Head of caudate nucleus (tissue), 42 donors: ENCODE results near the gene PRPF6.
"Not testable (repeated sequence)": the region's sequence is repeated elsewhere in the genome, so short reads cannot be mapped to it uniquely, and the experiment has no call there.

ENCODE experiments used
- DNase-seq, 42 donors: peaks; one replicate each; pipeline versions ENCODE4 v3.0.0 to v3.0.0-alpha.2; 2020 to 2021; ENCODE audit warnings: mixed read lengths in 7 of 42
- intact Hi-C: fragments of 100-400 bp; cut with DNase I; formaldehyde crosslinking; loops from one replicate; pipeline ENCODE4 v1.15.0; 2022

PRPF6 gene

DNA sequence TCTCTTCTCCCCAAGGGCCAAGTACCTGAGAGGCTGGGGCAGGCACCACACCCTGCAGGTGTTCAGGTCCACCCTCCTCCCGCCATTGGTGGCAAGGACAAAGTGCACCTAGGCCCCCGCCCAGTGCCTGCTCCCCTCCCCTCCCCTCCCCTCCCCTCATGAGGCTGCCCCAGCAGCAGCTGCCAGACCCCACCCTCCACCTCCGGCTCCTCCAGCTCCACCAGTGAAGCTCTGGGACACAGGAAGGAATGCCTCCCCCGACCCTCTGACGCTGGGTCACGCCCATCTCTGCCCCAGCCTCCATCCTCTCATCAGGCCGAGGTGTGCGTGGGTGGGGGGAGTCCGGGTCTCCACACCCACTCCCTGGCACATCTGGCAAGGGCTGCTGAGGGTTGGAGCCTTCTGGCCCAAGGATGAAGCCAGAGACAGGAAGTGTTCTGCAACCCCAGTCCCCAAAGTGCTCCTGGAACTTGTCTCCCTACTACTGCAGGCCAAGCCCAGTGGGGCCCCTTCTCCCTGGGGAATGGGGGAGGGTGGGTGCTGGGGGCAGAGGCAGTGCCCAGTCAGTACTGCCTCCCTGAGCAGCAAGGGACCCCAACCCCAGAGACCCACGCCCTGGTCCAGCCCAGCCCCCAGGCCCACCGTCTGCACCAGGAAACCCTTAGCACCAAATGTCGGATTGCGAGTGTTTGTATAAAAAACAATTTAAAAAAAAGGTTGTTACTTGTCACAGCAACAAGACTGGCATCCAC is 23.1 kb upstream of the PRPF6 start:
- intact Hi-C loops: loop anchor here (5.0 kb wide), 1 partner anchor 104 kb away; the partner anchor contains the start of gene TCEA2
- DNase-seq: peak in 10 of 42 donors; percentile 28 to 84 (median 60)

- intact Hi-C loops: loop anchor here (5.0 kb wide), 1 partner anchor 104 kb away; the partner anchor contains the start of gene TCEA2
- no peak for DNase-seq
Observed at GRCh38 chr20:63958471-63958870, 22.5 kb upstream of the PRPF6 start.

- intact Hi-C loops: loop anchor here (5.0 kb wide), 1 partner anchor 103 kb away; the partner anchor contains the start of gene TCEA2
- no peak for DNase-seq
Observed at GRCh38 chr20:63958964-63959698, 21.8 kb upstream of the PRPF6 start.

GRCh38 chr20:63959699-63960075 is 21.2 kb upstream of the PRPF6 start:
- intact Hi-C loops: loop anchor here (5.0 kb wide), 1 partner anchor 103 kb away; the partner anchor contains the start of gene TCEA2
- DNase-seq: no peak

DNA sequence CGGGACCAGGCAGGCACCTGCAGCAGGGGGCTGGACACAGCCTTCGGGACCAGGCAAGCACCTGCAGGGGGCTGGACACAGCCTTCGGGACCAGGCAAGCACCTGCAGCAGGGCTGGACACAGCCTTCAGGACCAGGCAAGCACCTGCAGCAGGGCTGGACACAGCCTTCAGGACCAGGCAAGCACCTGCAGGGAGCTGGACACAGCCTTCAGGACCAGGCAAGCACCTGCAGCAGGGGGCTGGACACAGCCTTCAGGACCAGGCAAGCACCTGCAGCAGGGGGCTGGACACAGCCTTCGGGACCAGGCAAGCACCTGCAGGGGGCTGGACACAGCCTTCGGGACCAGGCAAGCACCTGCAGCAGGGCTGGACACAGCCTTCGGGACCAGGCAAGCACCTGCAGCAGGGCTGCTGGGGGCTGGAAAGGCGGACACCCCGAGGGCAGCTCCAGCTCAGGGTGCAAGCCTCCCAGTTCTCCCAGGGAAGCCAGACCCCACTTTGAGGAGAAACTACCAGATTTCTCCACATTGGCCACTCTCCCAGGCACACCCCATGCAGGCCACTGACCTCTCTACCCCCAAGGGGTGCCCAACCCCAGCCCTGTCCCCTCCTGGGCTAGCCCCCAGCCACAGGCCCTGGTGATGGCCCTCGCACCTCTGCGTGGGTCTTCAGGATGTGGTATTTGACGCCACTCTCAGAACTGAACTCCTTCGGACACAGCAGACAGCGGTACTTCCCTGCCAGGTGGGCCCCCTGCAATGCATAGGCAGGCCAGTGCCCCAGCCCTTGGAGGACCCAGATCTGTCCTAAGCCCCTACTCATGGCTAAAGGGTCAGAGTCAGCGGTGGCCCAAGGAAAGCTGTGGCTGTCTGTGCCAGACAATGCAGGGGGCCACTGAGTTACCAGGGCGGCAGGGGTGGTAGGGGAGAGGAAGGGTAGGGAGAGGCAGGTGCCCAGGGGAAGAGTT is 20.0 kb upstream of the PRPF6 start:
- intact Hi-C loops, DNase-seq: not testable (repeated sequence)

DNA sequence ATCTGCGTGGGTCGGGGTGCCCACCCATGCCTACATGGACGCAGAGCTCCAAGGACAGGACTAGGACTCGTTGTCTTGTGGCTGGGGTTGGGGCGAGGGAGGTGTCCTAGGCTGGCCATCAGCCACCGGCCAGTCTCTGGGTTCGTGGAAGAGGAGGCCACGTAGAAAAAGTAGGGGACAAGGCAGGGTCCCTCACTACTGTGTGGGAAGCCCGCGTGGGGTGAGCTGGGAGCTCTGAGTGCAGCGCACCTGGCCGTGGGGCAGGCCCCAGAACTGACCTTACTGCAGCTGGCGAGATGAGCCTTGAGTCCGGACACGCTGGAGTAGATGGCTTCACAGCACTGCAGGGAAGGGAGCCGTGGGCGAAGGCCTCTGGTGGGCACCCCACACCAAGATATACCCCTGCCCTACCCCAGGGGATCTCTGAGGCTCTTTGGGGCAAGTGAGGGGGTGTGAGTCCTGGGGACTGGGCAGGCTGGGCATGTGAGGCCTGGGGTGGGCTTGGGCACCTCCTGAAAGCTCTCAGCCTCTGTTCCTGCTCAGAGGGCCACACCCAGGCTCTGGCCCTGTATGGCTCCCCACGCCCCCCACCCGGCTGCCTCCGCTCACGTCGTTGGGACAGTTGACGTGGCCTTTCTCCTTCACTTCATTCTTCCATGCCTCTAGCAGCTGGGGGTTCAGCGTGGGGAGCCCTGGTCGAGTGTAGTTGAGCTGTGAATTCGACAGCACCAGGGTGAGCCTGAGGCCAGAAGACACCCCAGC is 19.1 kb upstream of the PRPF6 start:
- intact Hi-C loops: no loop called here
- peak in 1 of 42 donors; percentile 1 for DNase-seq

DNA sequence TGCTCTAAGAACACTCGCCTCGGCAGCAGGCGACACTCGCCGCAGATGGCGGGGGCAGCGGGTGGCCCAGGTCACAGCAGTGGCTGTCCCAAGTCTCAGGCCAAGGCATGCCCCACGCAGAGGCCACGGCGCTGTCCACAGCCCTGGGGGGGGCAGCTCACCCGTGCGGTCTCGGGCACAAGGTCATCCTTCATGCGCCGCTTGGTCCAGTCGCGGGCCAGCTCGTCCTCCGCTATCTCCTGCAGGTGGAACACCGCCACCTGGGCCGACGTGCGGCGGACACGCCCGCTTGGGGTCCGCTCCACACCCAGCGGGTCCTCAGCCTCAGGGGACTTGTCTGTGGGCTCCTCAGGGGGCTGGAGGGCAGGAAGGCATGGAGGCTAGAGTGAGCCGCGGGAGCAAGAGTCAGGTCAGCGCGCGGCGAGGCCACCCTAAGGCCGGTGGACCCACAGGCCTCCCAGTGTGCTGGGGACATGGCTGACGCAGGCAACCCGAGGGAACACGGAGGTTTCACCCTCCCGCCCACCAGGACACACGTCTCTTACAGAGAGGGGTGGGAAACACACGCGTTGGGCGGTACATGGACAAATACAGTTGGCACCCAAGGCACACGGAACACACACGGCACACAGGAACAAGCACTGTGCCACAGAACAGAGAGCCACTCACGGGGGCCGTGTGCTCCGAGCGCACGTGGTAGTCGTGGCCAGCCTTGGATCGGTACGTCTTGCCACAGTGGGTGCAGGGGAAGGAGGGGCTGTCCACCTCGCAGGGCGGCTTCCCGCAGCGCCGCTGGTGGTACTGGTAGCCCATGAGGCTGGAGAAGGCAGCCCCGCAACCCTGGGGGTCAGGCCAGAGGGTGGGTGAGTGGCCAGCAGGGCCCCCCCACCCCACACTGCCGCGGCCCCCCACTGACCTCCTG is 18.2 kb upstream of the PRPF6 start:
- DNase-seq: peak in 1 of 42 donors; percentile 1
- intact Hi-C loops: no loop called here

DNA sequence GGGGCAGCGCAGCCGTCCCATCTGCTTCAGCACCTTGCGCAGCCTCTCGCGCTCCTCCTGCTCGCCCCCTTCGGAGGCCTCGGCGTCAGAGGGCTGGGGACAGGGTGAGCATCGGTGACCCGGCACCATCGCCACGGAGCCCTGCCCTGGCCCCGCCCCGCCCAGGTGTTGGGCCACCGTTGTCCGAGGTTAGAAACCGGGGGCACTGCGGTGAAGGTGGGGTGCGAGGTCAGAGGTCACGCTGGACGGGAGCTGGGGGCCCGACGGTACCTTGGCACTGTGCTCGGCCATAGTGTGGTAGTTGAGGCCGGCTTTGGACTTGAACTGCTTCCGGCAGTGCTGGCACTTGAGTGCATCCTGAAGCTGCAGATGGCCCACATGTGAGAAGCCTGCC is 17.6 kb upstream of the PRPF6 start:
- intact Hi-C loops: no loop called here
- DNase-seq: no peak

DNA sequence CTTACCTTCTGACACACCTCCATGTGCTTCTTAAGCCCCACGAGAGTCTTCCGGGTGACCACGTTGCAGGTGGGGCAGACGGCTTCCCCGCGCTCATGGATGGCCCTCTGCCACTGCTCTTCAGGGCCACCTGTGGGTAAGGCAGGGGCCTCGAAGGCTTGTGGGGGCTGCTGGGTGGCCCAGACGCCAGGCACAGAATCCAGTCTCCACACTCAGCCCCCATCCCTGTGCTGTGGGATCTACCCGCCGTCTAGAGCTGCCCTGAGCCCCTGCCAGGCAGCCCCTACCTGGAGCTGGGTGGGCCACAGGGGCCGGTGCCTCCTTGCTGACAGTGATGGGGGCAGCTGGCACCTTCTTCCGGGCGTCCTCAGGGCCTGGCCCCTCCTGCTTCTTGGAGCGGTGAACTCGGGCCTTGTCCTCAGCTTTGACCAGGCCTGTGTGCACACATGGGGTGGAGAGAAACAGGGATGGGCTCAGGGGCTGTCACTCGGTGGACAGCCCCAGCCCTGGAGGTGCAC is 17.1 kb upstream of the PRPF6 start:
- intact Hi-C loops: no loop called here
- no peak for DNase-seq

- intact Hi-C loops: no loop called here
- no peak for DNase-seq
Observed at GRCh38 chr20:63964412-63964811, 16.5 kb upstream of the PRPF6 start.

GRCh38 chr20:63966172-63966943 is 14.6 kb upstream of the PRPF6 start:
- DNase-seq: peak in 4 of 42 donors; percentile 0 to 12 (median 4)
- intact Hi-C loops: no loop called here

DNA sequence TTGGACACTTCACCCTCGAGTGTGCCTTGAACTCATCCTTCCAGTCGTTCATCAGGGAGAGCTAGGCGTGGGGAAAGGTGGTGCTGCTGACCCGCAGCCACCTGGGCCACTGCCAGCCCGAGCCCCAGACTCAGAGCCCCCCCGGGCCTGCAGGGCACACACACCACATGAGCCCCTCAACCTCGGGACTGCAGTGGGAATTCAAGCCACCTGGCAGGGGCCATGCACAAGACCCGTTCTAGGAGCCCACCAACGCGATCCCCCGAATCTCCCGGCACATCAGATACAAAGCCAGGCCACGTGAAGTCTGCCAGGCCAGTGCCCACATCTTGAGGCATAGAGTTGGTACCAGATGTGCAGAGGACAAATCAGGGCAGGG is 14.0 kb upstream of the PRPF6 start:
- intact Hi-C loops: no loop called here
- DNase-seq: peak in 3 of 42 donors; percentile 4 to 8 (median 4)

- intact Hi-C loops: no loop called here
- peak in 8 of 42 donors; percentile 4 to 15 (median 12) for DNase-seq
Observed at GRCh38 chr20:63967330-63968135, 13.4 kb upstream of the PRPF6 start.

DNA sequence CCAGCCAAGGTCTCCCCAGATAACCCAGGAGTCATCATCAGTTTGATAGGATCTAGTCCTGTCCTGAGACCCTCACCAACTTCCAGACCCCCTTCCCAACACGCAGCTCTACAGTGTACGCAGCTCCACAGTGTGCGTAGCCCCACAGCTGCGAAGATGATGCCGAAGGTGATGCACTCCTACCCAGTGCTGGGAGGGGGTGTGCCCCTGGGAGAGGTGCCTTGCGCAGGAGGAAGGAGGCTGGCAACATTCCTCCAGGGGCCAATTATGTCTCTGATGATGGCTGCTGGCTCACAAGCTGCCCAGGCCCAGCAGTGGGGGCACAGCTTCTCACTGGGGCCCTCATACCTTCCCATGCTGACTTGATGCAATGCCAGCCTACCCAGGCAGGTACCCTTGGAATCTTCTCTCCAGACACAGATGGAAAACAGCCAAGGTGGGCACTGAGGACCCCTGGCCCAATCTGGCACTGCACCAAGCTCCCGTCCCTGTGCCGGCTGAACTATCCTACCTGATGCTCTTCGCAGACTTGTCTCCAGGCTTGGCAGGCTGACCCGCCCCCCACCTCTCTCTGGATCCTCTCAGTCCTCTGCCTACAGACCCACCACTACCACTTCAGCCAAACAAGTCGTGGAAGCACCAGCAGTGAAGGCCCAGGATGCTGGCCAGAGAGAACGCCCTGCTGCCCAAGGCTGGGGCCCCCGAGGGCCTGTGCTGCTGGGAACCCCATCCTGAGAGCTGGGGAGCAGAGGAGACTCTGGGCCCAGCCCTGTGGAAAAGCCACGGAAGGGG is 12.6 kb upstream of the PRPF6 start:
- peak in 34 of 42 donors; percentile 42 to 90 (median 65) for DNase-seq
- intact Hi-C loops: no loop called here
